GM23338 (cell line): Measurements from ENCODE around the gene DUSP8. TPM values are rescaled to one million over a fixed set of nuclear protein-coding genes. Genes with fewer than 3 reads are reported as not detected.
A peak's percentile ranks its signal among the peaks of the same experiment; 100 is the strongest.

Source experiments
- ATAC-seq: fragments of 200-7000 bp; cut with Tn5 transposase; 3 replicates; pipeline ENCODE4 v1.9.1; 2020
- DNase-seq: peaks from one replicate; pipeline ENCODE4 v3.0.0-alpha.2; 2015; ENCODE audit warnings: low spot score
- H2AFZ ChIP-seq: fragments of 200-600 bp; sonication (generic); 2 replicates; pipeline ENCODE4 v1.8.0; 2016; ENCODE audit warnings: antibody characterized with exemption, mild to moderate bottlenecking, moderate library complexity
- H3F3A ChIP-seq: fragments of 200-600 bp; sonication (generic); replicated peaks from 2 replicates; pipeline ENCODE4 v1.8.0; 2017; ENCODE audit warnings: antibody characterized with exemption, mixed run types, low read depth
- H3K27ac ChIP-seq: fragments of 200-600 bp; sonication (generic); 2 replicates; pipeline ENCODE4 v1.6.1; 2016; ENCODE audit warnings: low read depth
- H3K27me3 ChIP-seq: fragments of 200-600 bp; sonication (generic); 2 replicates; pipeline ENCODE4 v1.8.0; 2016; ENCODE audit warnings: mild to moderate bottlenecking, mixed run types, moderate library complexity; ENCODE audit not compliant: insufficient read depth
- H3K36me3 ChIP-seq: fragments of 200-600 bp; sonication (generic); 2 replicates; pipeline ENCODE4 v1.8.0; 2016; ENCODE audit warnings: mild to moderate bottlenecking; ENCODE audit not compliant: insufficient read depth
- H3K4me1 ChIP-seq: fragments of 200-600 bp; sonication (generic); 2 replicates; pipeline ENCODE4 v1.8.0; 2016; ENCODE audit warnings: mild to moderate bottlenecking, moderate library complexity; ENCODE audit not compliant: insufficient read depth
- H3K4me2 ChIP-seq: fragments of 200-600 bp; sonication (generic); 2 replicates; pipeline ENCODE4 v1.7.1; 2017; ENCODE audit warnings: mixed run types
- H3K4me3 ChIP-seq: fragments of 200-600 bp; sonication (generic); 2 replicates; pipeline ENCODE4 v1.6.1; 2016; ENCODE audit warnings: mixed run types
- H3K79me2 ChIP-seq: fragments of 200-600 bp; sonication (generic); replicated peaks from 2 replicates; pipeline ENCODE4 v1.8.0; 2017; ENCODE audit warnings: mild to moderate bottlenecking; ENCODE audit not compliant: insufficient read depth
- H3K9me2 ChIP-seq: fragments of 200-600 bp; sonication (generic); 2 replicates; pipeline ENCODE4 v1.8.0; 2017; ENCODE audit not compliant: insufficient read depth
- H4K20me1 ChIP-seq: fragments of 200-600 bp; sonication (generic); replicated peaks from 2 replicates; pipeline ENCODE4 v1.8.0; 2017; ENCODE audit warnings: mild to moderate bottlenecking; ENCODE audit not compliant: insufficient read depth
- H3K27ac Mint-ChIP-seq: 2 replicates; pipeline ENCODE4 v1.8.0; 2020; ENCODE audit warnings: inconsistent platforms, mild to moderate bottlenecking, moderate library complexity, mixed read lengths
- H3K27me3 Mint-ChIP-seq: 3 replicates; pipeline ENCODE4 v1.8.0; 2022; ENCODE audit warnings: low read depth, mild to moderate bottlenecking, moderate library complexity, mixed read lengths, inconsistent platforms; ENCODE audit not compliant: insufficient read depth, poor library complexity
- H3K36me3 Mint-ChIP-seq: 3 replicates; pipeline ENCODE4 v1.8.0; 2021; ENCODE audit warnings: low read depth, mild to moderate bottlenecking, inconsistent platforms, moderate library complexity, mixed read lengths
- H3K4me1 Mint-ChIP-seq: 3 replicates; pipeline ENCODE4 v1.8.0; 2020; ENCODE audit warnings: mild to moderate bottlenecking, inconsistent platforms, mixed read lengths
- H3K4me3 Mint-ChIP-seq: 3 replicates; pipeline ENCODE4 v1.8.0; 2021; ENCODE audit warnings: moderate library complexity, mild to moderate bottlenecking, inconsistent platforms, mixed read lengths
- H3K9me3 Mint-ChIP-seq: 3 replicates; pipeline ENCODE4 v1.8.0; 2020; ENCODE audit warnings: moderate library complexity, mild to moderate bottlenecking, inconsistent platforms, mixed read lengths
- CREB1 ChIP-seq: fragments of 250-450 bp; sonication (Bioruptor Pico); IDR thresholded peaks from 2 replicates; pipeline ENCODE4 v1.5.0; 2020; ENCODE audit warnings: low read depth, mild to moderate bottlenecking, moderate library complexity
- CTCF ChIP-seq, 2 experiments: fragments of 200-600 bp in 1 of 2; sonication (generic) in 1 of 2; conservative IDR thresholded peaks; 2 replicates each; pipeline versions ENCODE4 v1.5.1 to v1.6.1; 2016 to 2017; ENCODE audit warnings: antibody characterized with exemption in 2 of 2, low read depth in 2 of 2, mild to moderate bottlenecking in 2 of 2, moderate library complexity in 1 of 2
- ETS1 ChIP-seq: IDR thresholded peaks from 2 replicates; pipeline ENCODE4 v1.6.1; 2016; ENCODE audit warnings: antibody characterized with exemption
- EZH2 ChIP-seq: fragments of 200-600 bp; sonication (generic); IDR thresholded peaks from one replicate; pipeline ENCODE4 v1.8.0; 2017; ENCODE audit warnings: antibody characterized with exemption, mild to moderate bottlenecking, low read depth; ENCODE audit not compliant: unreplicated experiment
- EZH2phosphoT487 ChIP-seq: fragments of 200-600 bp; sonication (generic); IDR thresholded peaks from one replicate; pipeline ENCODE4 v1.8.1; 2018; ENCODE audit warnings: antibody characterized with exemption; ENCODE audit not compliant: unreplicated experiment
- NANOG ChIP-seq: IDR thresholded peaks from 2 replicates; pipeline ENCODE4 v1.6.1; 2016; ENCODE audit warnings: antibody characterized with exemption, borderline replicate concordance
- POLR2AphosphoS5 ChIP-seq: IDR thresholded peaks from 2 replicates; pipeline ENCODE4 v1.6.1; 2016; ENCODE audit warnings: antibody characterized with exemption, low read depth
- REST ChIP-seq: IDR thresholded peaks from one replicate; pipeline ENCODE4 v1.6.1; 2018; ENCODE audit warnings: antibody characterized with exemption; ENCODE audit not compliant: unreplicated experiment
- STAT1 ChIP-seq: IDR thresholded peaks from one replicate; pipeline ENCODE4 v1.6.1; 2016; ENCODE audit warnings: antibody characterized with exemption; ENCODE audit not compliant: unreplicated experiment
- ZNF114 ChIP-seq: fragments of 250-450 bp; sonication (Bioruptor Pico); IDR thresholded peaks from 2 replicates; pipeline ENCODE4 v1.5.0; 2020; ENCODE audit warnings: mild to moderate bottlenecking, moderate library complexity
- ZNF331 ChIP-seq: fragments of 250-450 bp; sonication (Bioruptor Pico); IDR thresholded peaks from 2 replicates; pipeline ENCODE4 v1.5.0; 2020; ENCODE audit warnings: low read depth, mild to moderate bottlenecking, moderate library complexity
- ZNF462 ChIP-seq: fragments of 250-450 bp; sonication (Bioruptor Pico); IDR thresholded peaks from 2 replicates; pipeline ENCODE4 v1.5.0; 2020; ENCODE audit warnings: mild to moderate bottlenecking, moderate library complexity
- polyA plus RNA-seq: library from polyadenylated mRNA; unstranded; fragments of >200 nt; fragmentation: Nextera tagmentation; extraction: Ambion mirVana; gene quantifications from 2 replicates; pipeline ENCODE4 v1.2.1, GENCODE V29; 2016
- total RNA-seq: library from RNA; depleted of rRNA; stranded (reverse); fragments of >200 nt; shearing (Covaris generic); gene quantifications from 2 replicates; pipeline ENCODE4 v1.2.3, GENCODE V29; 2014

The DUSP8 gene
- total and polyA plus RNA-seq, 2 experiments from 2014 or later, result 1.1 TPM

- no peak overlapping the region for H3K4me3 ChIP-seq
- no peaks in the 10 kb centered on the region for H3K36me3 ChIP-seq
- H3K4me1 Mint-ChIP-seq, result peaks cover 30% of the 10 kb centered on the region
- peak overlapping the region; percentile 38; the same call in 1 of the 3 replicates for H3K4me3 Mint-ChIP-seq
- H3K4me2 ChIP-seq, result peak overlapping the region; percentile 76
- TF ChIP-seq ZNF114 (CRISPR knock-in tag) (no peak), ZNF462 (CRISPR knock-in tag) (no peak), POLR2AphosphoS5 (no peak), CTCF (conservative IDR thresholded peaks at IDR 0.05; ENCODE audit: low read depth in 2 of 2) (no peak), STAT1 (no peak), EZH2 (no peak), ETS1 (no peak), NANOG (no peak), REST (no peak), EZH2phosphoT487 (no peak), ZNF331 (CRISPR knock-in tag) (no peak), CREB1 (CRISPR knock-in tag) (no peak)
- no peak overlapping the region for H3K27ac ChIP-seq
- H3K27me3 ChIP-seq, result peaks cover 49% of the 10 kb centered on the region
- no peak for DNase-seq
- ATAC-seq, result no peak
- no peaks in the 10 kb centered on the region for H3K79me2 ChIP-seq
- H3K9me3 Mint-ChIP-seq, result no peaks in the 10 kb centered on the region
- no peak overlapping the region for H2AFZ ChIP-seq
- no peaks in the 10 kb centered on the region for H4K20me1 ChIP-seq
- peaks cover 31% of the 10 kb centered on the region for H3K4me1 ChIP-seq
- H3K9me2 ChIP-seq, result no peaks in the 10 kb centered on the region
- H3K27me3 Mint-ChIP-seq, result peaks cover 57% of the 10 kb centered on the region
- no peaks in the 10 kb centered on the region for H3F3A ChIP-seq
- no peak overlapping the region for H3K27ac Mint-ChIP-seq
- H3K36me3 Mint-ChIP-seq, result no peaks in the 10 kb centered on the region
These were observed 13.9 kb downstream of the DUSP8 start for GRCh38 chr11:1557904-1558774.
